Endothelial cell (in vitro differentiated cells): ENCODE data around the gene GPC3. TPM values are rescaled to one million over a fixed set of nuclear protein-coding genes. Genes with fewer than 3 reads are reported as not detected.

Experiments used
- DNase-seq: peaks from one replicate; pipeline ENCODE4 v3.0.0; 2021; ENCODE audit warnings: low spot score
- H3K27ac Mint-ChIP-seq: one replicate; pipeline ENCODE4 v1.8.0; 2021; ENCODE audit warnings: mixed read lengths, inconsistent platforms; ENCODE audit not compliant: unreplicated experiment
- H3K27me3 Mint-ChIP-seq: one replicate; pipeline ENCODE4 v1.8.0; 2021; ENCODE audit warnings: mild to moderate bottlenecking, moderate library complexity, mixed read lengths, inconsistent platforms; ENCODE audit not compliant: unreplicated experiment
- H3K36me3 Mint-ChIP-seq: one replicate; pipeline ENCODE4 v1.8.0; 2021; ENCODE audit warnings: mild to moderate bottlenecking, low read depth, mixed read lengths, inconsistent platforms; ENCODE audit not compliant: unreplicated experiment
- H3K4me1 Mint-ChIP-seq: one replicate; pipeline ENCODE4 v1.8.0; 2021; ENCODE audit warnings: mild to moderate bottlenecking, mixed read lengths, inconsistent platforms; ENCODE audit not compliant: unreplicated experiment
- H3K4me3 Mint-ChIP-seq: one replicate; pipeline ENCODE4 v1.8.0; 2021; ENCODE audit warnings: mild to moderate bottlenecking, mixed read lengths, inconsistent platforms; ENCODE audit not compliant: unreplicated experiment
- H3K9me3 Mint-ChIP-seq: one replicate; pipeline ENCODE4 v1.8.0; 2021; ENCODE audit warnings: mixed read lengths, inconsistent platforms; ENCODE audit not compliant: unreplicated experiment
- CTCF ChIP-seq: fragments of 200-600 bp; sonication (generic); IDR thresholded peaks from one replicate; pipeline ENCODE4 v1.5.0; 2021; ENCODE audit warnings: antibody characterized with exemption; ENCODE audit not compliant: unreplicated experiment
- total RNA-seq: library from RNA; stranded (reverse); fragmentation: NEBNext Ultra II Directional; extraction: Animal tissue kit (Norgen Biotek cat#: 25700); gene quantifications from one replicate; pipeline ENCODE4 v1.2.1, GENCODE V29; 2021; ENCODE audit not compliant: unreplicated experiment

The GPC3 gene
- total RNA-seq, 1 donor from 2014 or later = 4.7 TPM

- Mint-ChIP-seq H3K36me3 (no peaks in the 10 kb centered on the region), H3K4me3 (no peak overlapping the region), H3K27ac (no peak overlapping the region), H3K4me1 (no peaks in the 10 kb centered on the region), H3K27me3 (no peaks in the 10 kb centered on the region), H3K9me3 (no peaks in the 10 kb centered on the region)
- DNase-seq = peak; percentile 11
- TF ChIP-seq CTCF = peak; percentile 59
Observed at GRCh38 chrX:133670383-133670782, 315.0 kb downstream of the GPC3 start.

GRCh38 chrX:133669214-133669613 lies 316.2 kb downstream of the GPC3 start:
- no peak for TF ChIP-seq CTCF
- H3K4me1 Mint-ChIP-seq = no peaks in the 10 kb centered on the region
- DNase-seq = no peak
- H3K36me3 Mint-ChIP-seq = no peaks in the 10 kb centered on the region
- no peak overlapping the region for H3K27ac Mint-ChIP-seq
- H3K27me3 Mint-ChIP-seq = no peaks in the 10 kb centered on the region
- H3K9me3 Mint-ChIP-seq = no peaks in the 10 kb centered on the region
- no peak overlapping the region for H3K4me3 Mint-ChIP-seq

DNA sequence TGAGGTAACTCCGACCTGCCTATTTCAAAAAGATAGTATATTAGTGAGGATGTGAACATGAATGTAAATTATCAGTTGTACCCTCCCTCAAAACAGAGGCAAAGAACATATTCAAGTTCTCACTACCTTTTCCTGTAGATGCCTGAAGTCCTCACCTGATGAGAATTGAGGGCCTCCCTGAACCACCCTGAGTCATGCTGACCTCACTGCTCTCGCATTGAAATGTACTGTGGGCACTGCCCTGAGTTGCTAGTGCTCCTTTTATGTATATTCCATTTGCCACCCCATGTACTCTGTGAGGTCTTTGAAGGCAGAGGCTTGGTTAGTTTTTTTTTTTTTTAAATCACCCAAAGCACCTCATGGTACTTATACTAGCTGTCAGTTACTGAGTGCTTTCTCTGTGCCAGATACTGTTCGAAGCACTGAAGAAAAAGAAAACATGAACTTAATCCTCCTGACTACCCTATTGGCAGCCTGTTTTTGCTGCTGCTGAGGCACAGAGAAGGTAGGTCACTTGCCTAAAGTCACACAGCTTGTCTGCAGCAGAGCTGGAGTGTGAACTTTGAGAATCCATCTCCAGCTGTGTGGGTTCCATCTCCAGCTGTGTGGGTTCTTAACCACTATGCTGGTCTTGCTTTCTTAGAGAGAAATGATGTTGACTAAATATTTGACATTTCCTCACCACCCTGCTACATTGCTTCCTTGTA lies 317.0 kb downstream of the GPC3 start:
- no peak overlapping the region for H3K4me3 Mint-ChIP-seq
- H3K27me3 Mint-ChIP-seq = no peaks in the 10 kb centered on the region
- H3K9me3 Mint-ChIP-seq = no peaks in the 10 kb centered on the region
- no peaks in the 10 kb centered on the region for H3K36me3 Mint-ChIP-seq
- no peak for DNase-seq
- no peak overlapping the region for H3K27ac Mint-ChIP-seq
- no peak for TF ChIP-seq CTCF
- H3K4me1 Mint-ChIP-seq = no peaks in the 10 kb centered on the region

DNA sequence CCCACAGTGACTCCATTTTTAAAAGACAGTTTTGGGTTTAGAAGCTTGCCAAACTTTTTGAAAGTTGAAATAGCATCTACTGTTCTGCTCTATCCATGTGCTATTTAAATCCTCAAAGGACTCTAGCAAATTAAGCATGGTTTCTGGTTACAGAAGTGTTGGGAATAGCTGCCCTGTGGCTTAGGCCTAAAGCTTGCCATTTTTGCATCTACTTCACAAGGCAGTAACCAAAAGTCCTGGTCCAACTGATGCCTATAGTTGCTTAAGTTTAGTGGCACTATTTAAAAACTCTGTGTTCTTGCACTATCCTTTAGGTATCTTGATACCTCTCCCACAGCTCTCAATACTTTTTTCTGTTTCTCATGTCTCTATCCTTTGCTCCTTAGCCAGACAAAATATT lies 319.1 kb downstream of the GPC3 start:
- no peaks in the 10 kb centered on the region for H3K36me3 Mint-ChIP-seq
- H3K9me3 Mint-ChIP-seq = no peaks in the 10 kb centered on the region
- H3K27me3 Mint-ChIP-seq = no peaks in the 10 kb centered on the region
- TF ChIP-seq CTCF = no peak
- no peak overlapping the region for H3K4me3 Mint-ChIP-seq
- no peak for DNase-seq
- H3K4me1 Mint-ChIP-seq = no peaks in the 10 kb centered on the region
- H3K27ac Mint-ChIP-seq = no peak overlapping the region

DNA sequence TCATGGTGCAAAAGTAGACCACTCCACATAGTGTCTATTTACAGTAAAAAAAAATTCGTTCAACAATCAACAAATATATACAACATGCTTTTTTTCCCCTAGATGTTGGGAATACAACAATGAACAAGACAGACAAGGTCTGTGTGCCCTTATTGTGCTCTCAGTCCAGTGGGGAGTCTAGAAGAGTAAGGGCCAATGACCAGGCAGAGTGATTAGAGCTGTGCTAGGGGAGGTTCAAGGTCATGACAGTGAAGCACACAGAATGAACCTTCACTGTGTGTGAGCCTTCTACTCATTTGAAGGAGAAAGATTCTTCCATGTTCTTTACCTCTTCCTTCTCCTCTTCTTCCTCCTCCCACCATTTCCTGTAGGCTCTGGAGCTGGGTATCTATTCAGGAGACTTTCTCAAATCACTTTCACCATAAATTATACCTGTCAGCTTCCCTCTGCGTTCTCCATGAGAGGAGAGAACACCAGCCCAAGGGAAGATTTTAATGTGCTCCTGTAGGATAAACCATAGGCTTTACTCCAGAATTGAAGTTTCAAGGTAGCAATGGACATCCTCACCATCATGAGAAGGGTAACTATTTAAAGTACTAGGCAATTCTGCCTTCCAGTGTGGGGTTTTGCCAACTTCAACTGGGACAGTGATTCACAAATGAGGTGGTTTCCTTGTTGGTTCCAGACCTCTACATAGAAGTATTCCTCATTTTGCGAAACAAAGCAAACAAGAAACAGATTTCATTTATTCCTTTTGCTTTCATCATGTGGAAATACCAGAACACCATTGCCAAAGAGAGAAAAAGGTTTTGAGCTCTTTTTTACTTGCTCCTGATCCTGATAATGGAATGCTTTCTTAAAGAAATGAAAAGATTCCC lies 323.2 kb downstream of the GPC3 start:
- Mint-ChIP-seq H3K4me1 (no peaks in the 10 kb centered on the region), H3K9me3 (no peaks in the 10 kb centered on the region), H3K4me3 (no peak overlapping the region), H3K27ac (no peak overlapping the region), H3K27me3 (no peaks in the 10 kb centered on the region), H3K36me3 (no peaks in the 10 kb centered on the region)
- no peak for TF ChIP-seq CTCF
- no peak for DNase-seq
